ENCODE data around the gene TEX35.

DNA sequence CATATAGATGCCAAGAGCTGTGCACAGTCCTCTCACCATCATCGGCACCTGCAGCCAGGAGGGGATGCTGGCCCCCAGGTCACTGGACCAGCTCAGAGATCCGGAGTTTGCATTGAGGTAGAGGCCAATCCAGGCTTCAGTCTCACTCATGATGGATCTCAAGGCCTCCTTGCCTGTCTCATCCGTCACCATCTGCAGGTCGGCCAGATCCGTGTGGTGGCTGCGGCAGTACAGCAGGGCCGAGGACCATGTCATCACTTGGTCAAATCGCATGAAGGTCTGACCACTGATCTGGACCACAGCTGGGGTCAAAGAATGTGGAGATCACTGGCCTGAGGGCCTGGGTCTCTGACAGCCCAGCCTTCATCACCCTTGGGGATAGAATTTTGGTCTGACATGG is 22.8 kb upstream of the TEX35 start:
- TF ChIP-seq ZNF274 (IDR thresholded peaks at IDR 0.05; ENCODE audit: low read depth, low read length): no peak
- TF ChIP-seq YY1 (IDR thresholded peaks at IDR 0.05; ENCODE audit: insufficient read depth, insufficient read length): no peak
- TF ChIP-seq SUZ12 (IDR thresholded peaks at IDR 0.05; ENCODE audit: extremely low read depth, insufficient read depth, insufficient read length): no peak

Measured in NT2/D1 (cell line).